Lower leg skin (tissue), 4 donors: ENCODE measurements around the gene HBG1. TPM values are rescaled to one million over a fixed set of nuclear protein-coding genes. Genes with fewer than 3 reads are reported as not detected.

ENCODE experiments used
- DNase-seq, 2 donors: peaks; one replicate each; pipeline ENCODE4 v3.0.0-alpha.2; 2019; ENCODE audit warnings: low spot score in 2 of 2
- H3K4me3 ChIP-seq: fragments of 200-600 bp; sonication (generic); 2 replicates; pipeline ENCODE4 v1.5.1; 2017; ENCODE audit warnings: mild to moderate bottlenecking, low read depth; ENCODE audit not compliant: poor library complexity, severe bottlenecking
- CTCF ChIP-seq, 3 donors: fragments of 450-650 bp; IDR thresholded peaks; one replicate each; pipeline ENCODE4 v1.5.1; 2016; ENCODE audit warnings: antibody characterized with exemption in 3 of 3, mild to moderate bottlenecking in 3 of 3, moderate library complexity in 2 of 3
- POLR2A ChIP-seq, 2 donors: fragments of 450-650 bp; IDR thresholded peaks; one replicate each; pipeline ENCODE4 v1.6.1; 2016 to 2017; ENCODE audit warnings: antibody characterized with exemption in 2 of 2, mild to moderate bottlenecking in 1 of 2, moderate library complexity in 1 of 2
- WGBS, 2 donors: methylation state at CpG; one replicate each; pipeline ENCODE4 v1.1.5; 2018; 5-methylcytosine and 5-hydroxymethylcytosine counted together
- intact Hi-C: fragments of 100-400 bp; cut with DNase I; formaldehyde crosslinking; loops from one replicate; pipeline ENCODE4 v1.15.0; 2023; ENCODE audit warnings: low total_unique reads
- total RNA-seq, 4 donors: library from RNA; depleted of rRNA; stranded (reverse); fragments of >200 nt; gene quantifications; one replicate each; pipeline ENCODE4 v1.1.0, GENCODE V29; 2016

HBG1 gene
- total RNA-seq, 4 donors from 2014 or later = not detected

GRCh38 chr11:5275369-5276110 is 25.9 kb upstream of the HBG1 start:
- TF ChIP-seq CTCF (IDR thresholded peaks at IDR 0.05) (no peak), POLR2A (IDR thresholded peaks at IDR 0.05) (no peak)
- intact Hi-C loops = no loop called here
- 78 to 83% methylated on average over 6 of the region's 6 CpGs for WGBS, 2 donors

GRCh38 chr11:5274395-5274794 is 24.7 kb upstream of the HBG1 start:
- WGBS, 2 donors = 64 to 65% methylated on average over 5 of the region's 5 CpGs
- no peak overlapping the region for H3K4me3 ChIP-seq
- intact Hi-C loops = no loop called here
- TF ChIP-seq CTCF (IDR thresholded peaks at IDR 0.05) (no peak), POLR2A (IDR thresholded peaks at IDR 0.05) (no peak)
- no peak for DNase-seq

More at GRCh38 chr11:5275369-5276110, 25.9 kb upstream of the HBG1 start:
- DNase-seq = no peak
- H3K4me3 ChIP-seq = no peak overlapping the region

- no peak for DNase-seq
- no peak for TF ChIP-seq POLR2A (IDR thresholded peaks at IDR 0.05)
- TF ChIP-seq CTCF (IDR thresholded peaks at IDR 0.05) = no peak
- WGBS, 2 donors = 70 to 79% methylated on average over 4 of the region's 4 CpGs
- intact Hi-C loops = no loop called here
- H3K4me3 ChIP-seq = no peak overlapping the region
Observed at GRCh38 chr11:5272395-5273017, 22.8 kb upstream of the HBG1 start.

- no peak within 1 kb of the TSS for H3K4me3 ChIP-seq
- 62 to 65% methylated on average over 4 of the region's 4 CpGs for WGBS, 2 donors
- TF ChIP-seq POLR2A (IDR thresholded peaks at IDR 0.05) = no peak
- TF ChIP-seq CTCF (IDR thresholded peaks at IDR 0.05) = no peak
- DNase-seq = no peak
- intact Hi-C loops = no loop called here
Observed at GRCh38 chr11:5269715-5270147, 20.1 kb upstream of the HBG1 start, which contains the start of gene HBE1. Gene HBE1, minus strand, starts transcription at chr11:5269945. Its CDS starts 55 bp downstream, at chr11:5269890.

GRCh38 chr11:5267033-5267563 is 17.4 kb upstream of the HBG1 start:
- intact Hi-C loops = no loop called here
- no peak overlapping the region for H3K4me3 ChIP-seq
- no peak for TF ChIP-seq POLR2A (IDR thresholded peaks at IDR 0.05)
- TF ChIP-seq CTCF (IDR thresholded peaks at IDR 0.05) = no peak
- WGBS, 2 donors = 85 to 89% methylated on average over 2 of the region's 2 CpGs
- DNase-seq = no peak
